ENCODE measurements around the gene DAO.

DAO gene

GRCh38 chr12:108875682-108876361 is 4.1 kb upstream of the DAO start:
- no peak for DNase-seq (ENCODE audit: low read depth, low spot score)

GRCh38 chr12:108876550-108876949 is 3.3 kb upstream of the DAO start:
- no peak for DNase-seq (ENCODE audit: low read depth, low spot score)

DNA sequence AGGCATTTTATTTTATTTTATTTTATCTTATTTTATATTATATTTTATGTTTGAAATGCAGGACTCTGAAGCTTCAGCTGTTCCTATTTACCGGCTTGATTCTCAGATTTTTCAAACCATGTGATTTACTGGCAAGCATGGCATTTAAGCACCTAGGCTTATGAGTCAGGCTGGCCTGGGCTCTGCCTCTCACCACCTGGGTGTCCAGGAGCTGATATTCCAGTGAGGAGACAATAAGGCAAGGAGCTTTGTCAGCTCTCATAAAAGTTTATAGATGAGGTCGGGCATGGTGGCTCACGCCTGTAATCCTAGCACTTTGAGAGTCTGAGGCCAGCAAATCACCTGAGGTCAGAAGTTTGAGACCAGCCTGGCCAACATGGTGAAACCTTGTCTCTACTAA is 2.1 kb downstream of the DAO start:
- no peak for DNase-seq (ENCODE audit: low read depth, low spot score)

DNA sequence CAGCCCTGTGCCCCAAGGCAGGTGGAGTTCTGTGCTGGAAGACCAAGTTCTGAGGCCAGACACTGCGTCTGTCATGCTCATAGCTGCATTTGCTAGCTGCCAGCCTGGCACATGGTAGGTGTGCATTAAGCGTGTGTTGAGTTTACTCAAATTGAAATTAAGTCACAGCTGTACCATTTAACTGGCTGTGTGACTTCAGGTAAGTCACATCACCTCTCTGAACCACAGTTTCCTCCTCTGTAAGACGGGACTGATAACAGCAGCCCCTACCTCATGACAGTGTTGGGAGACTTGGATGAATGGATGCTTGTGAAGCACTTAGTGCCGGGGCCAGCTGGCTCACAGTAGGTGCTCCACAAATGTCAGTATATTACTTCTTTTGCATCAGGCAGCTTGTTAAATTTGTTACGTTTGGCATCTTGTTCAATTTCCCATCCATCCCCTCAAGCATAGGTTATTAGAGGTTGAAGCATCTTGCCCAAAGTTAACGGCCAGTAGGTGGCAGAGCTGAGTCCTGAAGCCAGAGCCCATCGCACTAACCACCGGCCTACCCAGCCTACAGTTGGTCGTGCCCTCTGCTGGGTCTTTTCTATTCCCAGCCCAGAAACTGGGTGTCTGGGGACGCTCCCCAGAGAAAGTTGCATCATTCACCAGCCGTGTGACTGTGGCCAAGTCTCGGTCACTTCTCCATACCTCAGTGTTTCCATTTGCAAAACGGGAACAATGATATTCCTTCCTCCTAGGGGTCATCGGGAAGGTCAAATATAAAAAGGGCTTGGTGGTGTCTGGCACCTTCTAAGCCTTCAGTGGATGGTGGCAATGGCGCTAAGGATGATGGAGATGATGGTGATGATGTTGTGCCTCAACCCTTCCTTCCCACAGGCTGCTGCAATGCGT is 4.5 kb downstream of the DAO start:
- peak; percentile 40 for DNase-seq (ENCODE audit: low read depth, low spot score)

DNA sequence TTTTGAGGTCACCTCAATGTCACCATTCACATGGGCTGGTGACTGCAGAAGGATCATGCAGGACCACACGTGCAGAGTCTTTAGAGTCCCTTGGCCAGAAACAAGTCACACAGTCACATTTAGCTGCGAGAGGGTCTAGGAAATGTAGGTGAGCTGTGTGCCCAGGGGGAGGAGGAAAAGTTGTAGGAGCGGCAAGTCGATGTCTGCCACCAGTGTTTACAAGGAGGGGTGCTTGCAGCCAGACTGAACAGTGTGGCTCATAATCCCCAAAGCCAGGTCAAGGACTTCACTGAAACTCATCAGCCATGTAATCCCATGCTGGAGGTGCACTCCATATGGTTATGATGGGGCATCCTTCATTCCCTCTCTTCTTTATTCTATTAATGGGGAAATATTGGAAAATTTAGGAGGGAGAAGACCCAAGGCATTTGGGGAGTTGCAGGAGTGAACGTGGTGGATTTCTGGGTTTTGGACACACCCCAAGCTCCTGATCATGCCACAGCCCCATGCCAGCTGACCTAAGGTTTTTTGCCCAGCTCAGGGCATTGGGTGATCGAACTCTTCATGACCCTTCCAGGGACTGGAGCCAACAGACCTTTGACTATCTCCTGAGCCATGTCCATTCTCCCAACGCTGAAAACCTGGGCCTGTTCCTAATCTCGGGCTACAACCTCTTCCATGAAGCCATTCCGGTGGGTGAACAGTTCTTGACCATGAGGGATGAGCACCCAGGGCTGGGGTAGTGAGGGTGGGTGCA is 7.2 kb downstream of the DAO start:
- no peak for DNase-seq (ENCODE audit: low read depth, low spot score)

GRCh38 chr12:108888031-108888430 is 8.1 kb downstream of the DAO start:
- DNase-seq (ENCODE audit: low read depth, low spot score) = no peak

DNA sequence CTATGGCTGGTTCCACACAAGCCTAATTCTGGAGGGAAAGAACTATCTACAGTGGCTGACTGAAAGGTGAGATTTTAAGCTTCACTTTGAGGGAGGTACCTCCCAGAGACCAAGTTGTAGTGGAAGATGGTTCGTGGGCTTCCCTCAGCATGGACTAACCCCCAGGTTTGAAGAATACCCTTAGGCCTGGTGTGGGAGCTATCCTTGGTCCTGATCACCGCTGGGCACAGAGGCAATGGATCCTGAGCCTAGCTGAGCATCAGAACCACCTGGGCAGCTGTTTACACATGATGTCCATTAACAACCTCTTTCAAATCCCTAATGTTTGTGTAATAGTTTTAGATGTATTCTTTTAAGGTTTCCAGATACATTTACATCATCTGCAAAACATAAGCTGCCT is 10.3 kb downstream of the DAO start:
- no peak for DNase-seq (ENCODE audit: low read depth, low spot score)

DNA sequence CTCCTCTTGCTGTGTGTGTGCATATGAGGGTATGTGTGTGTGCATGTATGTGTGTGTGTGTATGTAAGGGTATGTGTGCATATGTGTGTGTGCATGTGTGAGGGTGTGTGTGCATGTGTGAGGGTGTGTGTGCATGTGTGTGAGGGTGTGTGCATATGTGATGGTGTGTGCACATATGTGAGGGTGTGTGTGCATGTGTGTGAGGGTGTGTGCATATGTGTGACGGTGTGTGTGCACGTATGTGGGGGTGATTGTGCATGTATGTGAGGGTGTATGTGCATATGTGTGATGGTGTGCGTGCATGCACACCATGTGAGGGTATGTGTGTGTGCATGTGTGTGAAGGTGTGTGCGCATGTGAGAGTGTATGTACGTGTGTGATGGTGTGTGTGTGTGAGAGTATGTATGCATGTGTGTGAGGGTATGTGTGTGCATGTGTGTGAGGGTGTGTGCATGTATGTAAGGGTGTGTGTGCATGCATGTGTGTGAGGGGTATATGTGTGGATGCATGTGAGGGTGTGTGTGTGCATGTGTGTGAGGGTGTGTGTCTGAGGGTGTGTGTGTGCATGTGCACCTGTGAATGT is 15.4 kb downstream of the DAO start:
- no peak for DNase-seq (ENCODE audit: low read depth, low spot score)

DNA sequence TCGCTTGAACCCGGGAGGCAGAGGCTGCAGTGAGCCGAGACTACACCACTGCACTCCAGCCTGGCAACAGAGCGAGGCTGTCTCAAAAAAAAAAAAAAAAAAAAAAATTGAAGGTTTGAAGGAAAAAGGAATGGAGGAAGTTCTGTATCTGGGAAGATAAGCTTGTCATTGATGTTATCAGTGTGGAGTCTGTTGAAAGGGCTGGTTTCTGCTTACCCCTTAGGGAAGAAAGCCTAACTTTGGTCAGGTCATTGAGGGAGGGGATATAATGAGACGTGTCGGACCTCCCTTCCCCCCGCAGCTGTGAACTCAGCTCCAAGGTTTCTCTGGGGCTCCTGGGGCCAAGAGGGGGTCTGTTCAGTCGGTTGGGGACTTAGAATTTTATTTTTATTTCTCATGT is 16.4 kb downstream of the DAO start:
- no peak for DNase-seq (ENCODE audit: low read depth, low spot score)

DNA sequence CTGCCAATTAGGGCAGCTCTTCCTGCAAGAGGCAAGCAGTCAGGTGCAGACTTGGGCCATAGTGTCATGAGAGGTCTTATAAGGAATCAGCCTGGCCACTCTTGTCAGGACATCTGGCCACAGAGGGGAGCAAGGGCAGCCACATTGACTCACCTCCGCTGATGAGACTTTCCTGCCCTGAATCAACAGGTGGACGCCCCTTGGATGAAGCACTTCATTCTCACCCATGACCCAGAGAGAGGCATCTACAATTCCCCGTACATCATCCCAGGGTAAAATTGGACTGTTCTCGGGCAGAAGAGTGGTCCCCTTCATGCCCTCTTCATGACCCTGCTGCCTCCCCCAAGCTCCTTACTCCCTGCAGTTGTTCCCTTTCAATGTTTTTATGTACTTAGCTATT is 16.9 kb downstream of the DAO start:
- DNase-seq (ENCODE audit: low read depth, low spot score) = no peak

DNA sequence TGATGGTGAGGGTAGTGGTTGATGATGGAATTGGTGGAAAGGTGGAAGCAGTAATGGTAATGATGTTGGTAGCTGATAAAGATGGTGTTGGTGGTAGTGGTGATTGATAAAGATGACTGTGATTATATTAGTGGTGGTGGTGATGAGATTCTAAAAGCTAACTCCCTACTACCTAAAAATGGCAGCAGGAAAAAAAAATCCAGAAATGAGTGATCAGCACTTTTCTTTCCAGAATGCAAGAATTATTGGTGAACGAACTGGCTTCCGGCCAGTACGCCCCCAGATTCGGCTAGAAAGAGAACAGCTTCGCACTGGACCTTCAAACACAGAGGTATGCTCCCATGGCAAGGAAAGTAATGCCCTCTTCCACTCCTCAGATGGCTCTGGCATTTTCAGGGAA is 19.3 kb downstream of the DAO start:
- no peak for DNase-seq (ENCODE audit: low read depth, low spot score)

DNA sequence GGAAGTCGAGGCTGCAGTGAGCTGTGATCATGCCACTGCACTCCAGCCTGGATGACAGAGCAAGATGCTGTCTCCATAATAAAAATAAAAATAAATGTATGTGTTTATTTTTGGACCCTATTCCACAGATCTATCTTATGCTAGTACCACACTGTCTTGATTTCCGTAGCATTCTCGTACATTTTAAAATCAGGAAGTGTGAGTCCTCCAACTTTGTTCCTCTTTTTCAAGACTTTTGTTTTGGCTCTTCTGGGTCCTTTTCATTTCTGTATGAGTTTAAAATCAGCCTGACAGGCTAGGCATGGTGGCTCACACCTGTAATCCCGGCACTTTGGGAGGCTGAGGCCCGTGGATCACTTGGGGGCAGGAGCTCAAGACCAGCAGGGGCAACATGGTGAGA is 25.8 kb downstream of the DAO start:
- DNase-seq (ENCODE audit: low read depth, low spot score) = no peak

DNA sequence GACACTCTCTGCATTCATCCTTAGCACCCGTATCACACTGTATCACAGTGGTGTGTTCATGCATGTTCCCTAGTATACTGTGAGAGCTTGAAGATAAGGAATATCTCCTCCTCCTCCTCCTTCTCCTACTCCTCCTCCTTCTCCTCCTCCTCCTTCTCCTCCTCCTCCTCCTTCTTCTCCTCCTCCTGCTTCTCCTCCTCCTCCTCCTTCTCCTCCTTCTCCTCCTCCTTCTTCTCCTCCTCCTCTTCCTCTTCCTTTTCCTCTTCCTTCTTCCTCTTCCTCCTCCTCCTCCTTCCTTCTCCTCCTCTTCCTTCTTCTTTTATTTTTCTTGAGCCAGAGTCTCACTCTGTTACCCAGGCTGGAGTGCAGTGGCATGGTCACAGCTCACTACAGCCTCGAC is 27.1 kb downstream of the DAO start:
- DNase-seq (ENCODE audit: low read depth, low spot score) = no peak

DNA sequence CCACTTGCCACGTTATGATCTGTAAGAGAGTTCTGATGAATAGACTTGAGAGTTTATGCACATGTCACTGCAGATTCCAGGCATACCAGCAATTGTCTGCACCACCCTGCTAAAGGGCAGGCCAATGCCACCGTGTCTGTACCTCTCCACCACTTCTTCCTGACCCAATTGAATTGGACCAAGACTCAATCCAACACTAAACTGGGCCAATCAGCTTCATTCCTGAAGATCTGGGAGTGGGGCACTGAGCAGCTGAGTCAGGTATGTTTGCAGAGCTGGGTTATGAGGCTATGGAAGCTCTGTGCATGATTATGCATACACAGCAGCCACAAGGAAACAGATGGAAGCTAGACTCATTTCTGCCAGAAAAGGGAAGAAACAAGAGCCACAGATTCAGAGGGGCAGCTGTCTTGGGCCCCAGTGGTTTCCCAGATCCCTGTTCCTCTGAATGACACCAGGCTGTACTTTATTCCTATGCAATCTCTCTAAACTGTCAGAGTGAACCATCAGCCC is 28.0 kb downstream of the DAO start:
- DNase-seq (ENCODE audit: low read depth, low spot score) = no peak

GRCh38 chr12:108910336-108910735 is 30.4 kb downstream of the DAO start:
- DNase-seq (ENCODE audit: low read depth, low spot score) = no peak

DNA sequence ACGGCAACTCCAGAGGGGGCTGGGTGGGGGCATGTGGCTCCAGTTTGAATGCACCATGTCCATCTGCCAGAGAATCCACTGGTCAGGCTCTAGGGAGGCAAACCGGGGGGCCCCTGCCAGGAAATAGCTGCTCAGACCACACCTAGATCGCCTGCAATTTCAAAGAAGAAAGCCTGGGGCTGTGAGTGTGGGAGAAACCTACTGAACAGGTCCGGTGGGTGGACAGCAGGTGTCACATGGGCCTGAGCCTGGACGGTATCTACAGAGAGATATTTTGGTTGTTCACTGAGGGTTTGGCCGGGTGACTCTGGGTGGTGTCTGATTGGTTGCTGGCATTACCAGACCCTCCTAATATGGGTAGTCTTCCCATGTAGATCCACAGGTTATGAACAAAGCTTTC is 32.0 kb downstream of the DAO start:
- DNase-seq (ENCODE audit: low read depth, low spot score) = no peak

- DNase-seq (ENCODE audit: low read depth, low spot score) = no peak
These were observed 32.5 kb downstream of the DAO start for GRCh38 chr12:108912361-108912760.

- DNase-seq (ENCODE audit: low read depth, low spot score) = no peak
These were observed 34.2 kb downstream of the DAO start for GRCh38 chr12:108914121-108914531.

- DNase-seq (ENCODE audit: low read depth, low spot score) = no peak
These were observed 35.8 kb downstream of the DAO start for GRCh38 chr12:108915632-108916133.

GRCh38 chr12:108916336-108916735 is 36.4 kb downstream of the DAO start:
- DNase-seq (ENCODE audit: low read depth, low spot score) = no peak

- DNase-seq (ENCODE audit: low read depth, low spot score) = no peak
These were observed 38.3 kb downstream of the DAO start for GRCh38 chr12:108918206-108918605.

Measured in iPS DF 19.7 (cell line).